HCT116 (cell line): ENCODE results near the gene VWF.

Source experiments
- EGR1 ChIP-seq: IDR thresholded peaks from 2 replicates; pipeline ENCODE4 v1.6.1; 2012; ENCODE audit warnings: low read depth
- ELF1 ChIP-seq: IDR thresholded peaks from 2 replicates; pipeline ENCODE4 v1.6.1; 2012; ENCODE audit warnings: low read depth, borderline replicate concordance
- EZH2 ChIP-seq: fragments of 200-600 bp; sonication (generic); IDR thresholded peaks from 2 replicates; pipeline ENCODE4 v1.6.1; 2017; ENCODE audit warnings: antibody characterized with exemption, mixed run types
- EZH2phosphoT487 ChIP-seq: fragments of 200-600 bp; IDR thresholded peaks from 2 replicates; pipeline ENCODE4 v1.6.1; 2018; ENCODE audit warnings: antibody characterized with exemption, borderline replicate concordance
- JUND ChIP-seq: IDR thresholded peaks from 2 replicates; pipeline ENCODE4 v1.6.1; 2012
- POLR2A ChIP-seq: IDR thresholded peaks from 2 replicates; pipeline ENCODE4 v1.7.0; 2011; ENCODE audit warnings: borderline replicate concordance; ENCODE audit not compliant: insufficient read depth, insufficient read length; ENCODE audit errors: extremely low read depth
- POLR2AphosphoS5 ChIP-seq: IDR thresholded peaks from 2 replicates; pipeline ENCODE4 v1.6.1; 2011; ENCODE audit warnings: mild to moderate bottlenecking, low read depth, low read length, moderate library complexity
- RAD21 ChIP-seq: IDR thresholded peaks from 2 replicates; pipeline ENCODE4 v1.6.1; 2012; ENCODE audit warnings: low read depth, mild to moderate bottlenecking
- TCF7L2 ChIP-seq: IDR thresholded peaks from 2 replicates; pipeline ENCODE4 v1.7.0; 2011; ENCODE audit warnings: borderline replicate concordance, inconsistent platforms; ENCODE audit not compliant: insufficient read depth, insufficient read length; ENCODE audit errors: extremely low read depth
- YY1 ChIP-seq: IDR thresholded peaks from 2 replicates; pipeline ENCODE4 v1.6.1; 2011; ENCODE audit warnings: low read length, low read depth, moderate library complexity, mild to moderate bottlenecking; ENCODE audit not compliant: insufficient replicate concordance; ENCODE audit errors: extremely low read depth
- TF ChIP-seq, protein P1 (sequence below): IDR thresholded peaks from 2 replicates; pipeline ENCODE4 v1.6.1; 2012; ENCODE audit warnings: low read depth
- TF ChIP-seq, protein P2 (sequence below), 3 experiments: fragments of 200-600 bp in 1 of 3; sonication (generic) in 1 of 3; IDR thresholded peaks in 2 of 3; conservative IDR thresholded peaks in 1 of 3; 2 replicates each; pipeline ENCODE4 v1.5.1; 2012 to 2017; ENCODE audit warnings: low read depth in 2 of 3, low read length in 2 of 3, antibody characterized with exemption in 1 of 3, borderline replicate concordance in 1 of 3, control low read depth in 1 of 3, mild to moderate bottlenecking in 1 of 3, mixed read lengths in 1 of 3, mixed run types in 1 of 3, moderate library complexity in 1 of 3; ENCODE audit not compliant: insufficient read depth in 1 of 3

DNA sequence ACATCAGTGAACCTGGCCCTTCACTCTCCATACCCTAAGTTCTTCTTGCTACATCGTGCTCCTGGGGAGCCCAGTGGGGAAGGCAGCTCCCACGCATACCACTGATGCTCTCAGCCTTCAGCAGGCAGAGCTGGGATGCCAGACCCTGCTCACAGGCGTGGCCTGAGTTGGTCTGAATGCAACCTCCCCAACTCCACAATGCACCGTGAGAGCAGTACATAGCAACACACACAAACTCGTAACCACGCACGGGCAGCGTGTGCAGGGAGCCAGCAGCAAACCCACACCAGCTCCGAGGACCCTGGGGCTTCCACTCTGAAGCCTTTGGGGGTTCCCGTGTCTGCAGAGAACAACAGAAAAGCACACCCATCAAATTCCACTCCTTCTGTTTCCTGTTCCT lies 216.7 kb downstream of the VWF start:
- TF ChIP-seq, protein P1, sequence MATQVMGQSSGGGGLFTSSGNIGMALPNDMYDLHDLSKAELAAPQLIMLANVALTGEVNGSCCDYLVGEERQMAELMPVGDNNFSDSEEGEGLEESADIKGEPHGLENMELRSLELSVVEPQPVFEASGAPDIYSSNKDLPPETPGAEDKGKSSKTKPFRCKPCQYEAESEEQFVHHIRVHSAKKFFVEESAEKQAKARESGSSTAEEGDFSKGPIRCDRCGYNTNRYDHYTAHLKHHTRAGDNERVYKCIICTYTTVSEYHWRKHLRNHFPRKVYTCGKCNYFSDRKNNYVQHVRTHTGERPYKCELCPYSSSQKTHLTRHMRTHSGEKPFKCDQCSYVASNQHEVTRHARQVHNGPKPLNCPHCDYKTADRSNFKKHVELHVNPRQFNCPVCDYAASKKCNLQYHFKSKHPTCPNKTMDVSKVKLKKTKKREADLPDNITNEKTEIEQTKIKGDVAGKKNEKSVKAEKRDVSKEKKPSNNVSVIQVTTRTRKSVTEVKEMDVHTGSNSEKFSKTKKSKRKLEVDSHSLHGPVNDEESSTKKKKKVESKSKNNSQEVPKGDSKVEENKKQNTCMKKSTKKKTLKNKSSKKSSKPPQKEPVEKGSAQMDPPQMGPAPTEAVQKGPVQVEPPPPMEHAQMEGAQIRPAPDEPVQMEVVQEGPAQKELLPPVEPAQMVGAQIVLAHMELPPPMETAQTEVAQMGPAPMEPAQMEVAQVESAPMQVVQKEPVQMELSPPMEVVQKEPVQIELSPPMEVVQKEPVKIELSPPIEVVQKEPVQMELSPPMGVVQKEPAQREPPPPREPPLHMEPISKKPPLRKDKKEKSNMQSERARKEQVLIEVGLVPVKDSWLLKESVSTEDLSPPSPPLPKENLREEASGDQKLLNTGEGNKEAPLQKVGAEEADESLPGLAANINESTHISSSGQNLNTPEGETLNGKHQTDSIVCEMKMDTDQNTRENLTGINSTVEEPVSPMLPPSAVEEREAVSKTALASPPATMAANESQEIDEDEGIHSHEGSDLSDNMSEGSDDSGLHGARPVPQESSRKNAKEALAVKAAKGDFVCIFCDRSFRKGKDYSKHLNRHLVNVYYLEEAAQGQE, result no peak
- TF ChIP-seq, protein P2, sequence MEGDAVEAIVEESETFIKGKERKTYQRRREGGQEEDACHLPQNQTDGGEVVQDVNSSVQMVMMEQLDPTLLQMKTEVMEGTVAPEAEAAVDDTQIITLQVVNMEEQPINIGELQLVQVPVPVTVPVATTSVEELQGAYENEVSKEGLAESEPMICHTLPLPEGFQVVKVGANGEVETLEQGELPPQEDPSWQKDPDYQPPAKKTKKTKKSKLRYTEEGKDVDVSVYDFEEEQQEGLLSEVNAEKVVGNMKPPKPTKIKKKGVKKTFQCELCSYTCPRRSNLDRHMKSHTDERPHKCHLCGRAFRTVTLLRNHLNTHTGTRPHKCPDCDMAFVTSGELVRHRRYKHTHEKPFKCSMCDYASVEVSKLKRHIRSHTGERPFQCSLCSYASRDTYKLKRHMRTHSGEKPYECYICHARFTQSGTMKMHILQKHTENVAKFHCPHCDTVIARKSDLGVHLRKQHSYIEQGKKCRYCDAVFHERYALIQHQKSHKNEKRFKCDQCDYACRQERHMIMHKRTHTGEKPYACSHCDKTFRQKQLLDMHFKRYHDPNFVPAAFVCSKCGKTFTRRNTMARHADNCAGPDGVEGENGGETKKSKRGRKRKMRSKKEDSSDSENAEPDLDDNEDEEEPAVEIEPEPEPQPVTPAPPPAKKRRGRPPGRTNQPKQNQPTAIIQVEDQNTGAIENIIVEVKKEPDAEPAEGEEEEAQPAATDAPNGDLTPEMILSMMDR (IDR thresholded peaks at IDR 0.05 in 2 of 3, conservative IDR thresholded peaks at IDR 0.05 in 1 of 3; ENCODE audit: borderline replicate concordance in 1 of 3, insufficient read depth in 1 of 3, low read depth in 2 of 3, low read length in 2 of 3), result no peak
- no peak for TF ChIP-seq EGR1
- no peak for TF ChIP-seq POLR2AphosphoS5
- no peak for TF ChIP-seq YY1
- no peak for TF ChIP-seq EZH2
- TF ChIP-seq RAD21, result no peak
- no peak for TF ChIP-seq EZH2phosphoT487
- no peak for TF ChIP-seq POLR2A
- TF ChIP-seq TCF7L2, result no peak
- no peak for TF ChIP-seq ELF1
- no peak for TF ChIP-seq JUND
